Neural cell (in vitro differentiated cells): ENCODE measurements around the gene EFCC1. TPM values are rescaled to one million over a fixed set of nuclear protein-coding genes. Genes with fewer than 3 reads are reported as not detected.

Experiments
- H2AFZ ChIP-seq: fragments of 200-600, 300-800 bp; sonication (generic), shearing (Covaris generic); 2 replicates; pipeline ENCODE4 v1.6.0; 2014; ENCODE audit warnings: low read depth, mild to moderate bottlenecking, antibody characterized with exemption, low read length, moderate library complexity
- H3F3A ChIP-seq: fragments of 200-600 bp; shearing (Covaris generic); 2 replicates; pipeline ENCODE4 v1.6.1; 2016; ENCODE audit warnings: mild to moderate bottlenecking, moderate library complexity, mixed read lengths, antibody characterized with exemption, low read length; ENCODE audit not compliant: insufficient read depth, poor library complexity, severe bottlenecking
- H3K27ac ChIP-seq: fragments of 200-600, 300-800 bp; sonication (generic), shearing (Covaris generic); 2 replicates; pipeline ENCODE4 v1.5.1; 2014; ENCODE audit warnings: mild to moderate bottlenecking, low read length, moderate library complexity
- H3K27me3 ChIP-seq: fragments of 300-800, 200-600 bp; sonication (generic), shearing (Covaris generic); 2 replicates; pipeline ENCODE4 v1.6.0; 2014; ENCODE audit warnings: mild to moderate bottlenecking, low read depth, low read length, moderate library complexity; ENCODE audit not compliant: insufficient read depth
- H3K36me3 ChIP-seq: fragments of 300-800, 200-600 bp; sonication (generic), shearing (Covaris generic); 2 replicates; pipeline ENCODE4 v1.5.1; 2014; ENCODE audit warnings: mild to moderate bottlenecking, antibody characterized with exemption, low read length, moderate library complexity; ENCODE audit not compliant: insufficient read depth
- H3K4me2 ChIP-seq: fragments of 300-800, 200-600 bp; sonication (generic), shearing (Covaris generic); 2 replicates; pipeline ENCODE4 v1.6.0; 2014; ENCODE audit warnings: mild to moderate bottlenecking, low read length
- H3K4me3 ChIP-seq: fragments of 300-800, 200-600 bp; sonication (generic), shearing (Covaris generic); 2 replicates; pipeline ENCODE4 v1.5.1; 2014; ENCODE audit warnings: mild to moderate bottlenecking, low read length, moderate library complexity
- H3K79me2 ChIP-seq: fragments of 200-600 bp; shearing (Covaris generic); replicated peaks from 2 replicates; pipeline ENCODE4 v1.6.0; 2014; ENCODE audit warnings: mild to moderate bottlenecking, low read length, moderate library complexity; ENCODE audit not compliant: insufficient read depth
- H3K9ac ChIP-seq: fragments of 300-800, 200-600 bp; sonication (generic), shearing (Covaris generic); 2 replicates; pipeline ENCODE4 v1.6.1; 2016; ENCODE audit warnings: mild to moderate bottlenecking, low read length, mixed read lengths
- H3K9me2 ChIP-seq: fragments of 200-600 bp; shearing (Covaris generic); 2 replicates; pipeline ENCODE4 v1.6.1; 2016; ENCODE audit warnings: mild to moderate bottlenecking, low read length, mixed read lengths; ENCODE audit not compliant: insufficient read depth
- H3K9me3 ChIP-seq: fragments of 200-600, 300-800 bp; sonication (generic), shearing (Covaris generic); 2 replicates; pipeline ENCODE4 v1.6.1; 2016; ENCODE audit warnings: mild to moderate bottlenecking, mixed run types, low read length, moderate library complexity, mixed read lengths
- H4K20me1 ChIP-seq: fragments of 200-600 bp; shearing (Covaris generic); 2 replicates; pipeline ENCODE4 v1.6.1; 2016; ENCODE audit warnings: mild to moderate bottlenecking, mixed run types; ENCODE audit not compliant: insufficient read depth
- CTCF ChIP-seq: fragments of 450-650 bp; IDR thresholded peaks from 2 replicates; pipeline ENCODE4 v1.5.1; 2014; ENCODE audit warnings: antibody characterized with exemption, mild to moderate bottlenecking, moderate library complexity; ENCODE audit not compliant: poor library complexity, severe bottlenecking
- EP300 ChIP-seq: fragments of 450-650 bp; conservative IDR thresholded peaks from 2 replicates; pipeline ENCODE4 v1.6.1; 2014; ENCODE audit warnings: antibody characterized with exemption, mild to moderate bottlenecking, moderate library complexity; ENCODE audit not compliant: poor library complexity, severe bottlenecking
- EZH2 ChIP-seq: fragments of 200-600, 300-800 bp; shearing (Covaris generic), sonication (generic); IDR thresholded peaks from 2 replicates; pipeline ENCODE4 v1.6.1; 2014; ENCODE audit warnings: antibody characterized with exemption, low read length, borderline replicate concordance, mild to moderate bottlenecking; ENCODE audit not compliant: insufficient read depth, poor library complexity, severe bottlenecking
- MXI1 ChIP-seq: fragments of 450-650 bp; conservative IDR thresholded peaks from 2 replicates; pipeline ENCODE4 v1.6.1; 2014; ENCODE audit warnings: antibody characterized with exemption, mild to moderate bottlenecking; ENCODE audit not compliant: poor library complexity, severe bottlenecking
- POLR2AphosphoS5 ChIP-seq: IDR thresholded peaks from 2 replicates; pipeline ENCODE4 v1.6.1; 2012
- RAD21 ChIP-seq: fragments of 450-650 bp; conservative IDR thresholded peaks from 2 replicates; pipeline ENCODE4 v1.6.1; 2014; ENCODE audit warnings: antibody characterized with exemption, mild to moderate bottlenecking, moderate library complexity
- REST ChIP-seq: IDR thresholded peaks from 2 replicates; pipeline ENCODE4 v1.6.1; 2012; ENCODE audit warnings: borderline replicate concordance
- SMC3 ChIP-seq: fragments of 450-650 bp; conservative IDR thresholded peaks from 2 replicates; pipeline ENCODE4 v1.6.1; 2014; ENCODE audit warnings: antibody characterized with exemption, mild to moderate bottlenecking, moderate library complexity; ENCODE audit not compliant: poor library complexity
- TAF1 ChIP-seq: IDR thresholded peaks from 2 replicates; pipeline ENCODE4 v1.6.1; 2012; ENCODE audit warnings: low read depth
- polyA plus RNA-seq: library from polyadenylated mRNA; depleted of rRNA; stranded (reverse); fragments of >200 nt; gene quantifications from 2 replicates; pipeline ENCODE4 v1.2.3, GENCODE V29; 2014

Gene EFCC1
- polyA plus RNA-seq, 1 donor from 2014 or later = not detected

DNA sequence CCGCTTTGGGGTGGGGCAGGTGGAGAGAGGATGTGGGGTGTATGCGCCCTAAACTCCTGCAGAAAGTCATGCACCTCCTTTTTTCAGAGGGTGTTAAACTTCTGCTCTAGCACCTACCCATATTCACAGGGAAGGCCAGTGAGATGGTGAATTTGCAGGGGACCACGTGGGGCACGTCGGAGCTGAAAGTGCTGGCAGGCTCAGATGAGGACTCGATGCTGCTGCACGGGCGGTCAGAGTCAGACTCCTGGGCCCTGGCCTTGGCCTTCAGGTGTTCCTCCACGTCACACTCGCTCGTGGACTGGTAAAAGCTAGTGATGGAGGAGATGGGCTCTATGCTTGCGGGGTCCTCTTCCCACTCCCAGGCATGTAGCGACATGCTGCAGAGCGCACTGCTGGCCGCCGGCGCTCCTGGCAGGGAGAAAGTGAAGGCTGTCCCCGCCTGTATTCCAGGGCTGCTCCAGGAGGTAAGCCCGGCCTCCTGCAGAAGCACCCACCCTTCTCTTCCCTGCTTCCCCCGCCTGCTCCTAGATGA is 8.1 kb upstream of the EFCC1 start:
- H3K9me3 ChIP-seq = no peaks in the 10 kb centered on the region
- H3K9ac ChIP-seq = peak overlapping the region; percentile 64
- H3K36me3 ChIP-seq = no peaks in the 10 kb centered on the region
- no peaks in the 10 kb centered on the region for H3K79me2 ChIP-seq
- no peaks in the 10 kb centered on the region for H3K27me3 ChIP-seq
- no peak for TF ChIP-seq POLR2AphosphoS5
- TF ChIP-seq REST = no peak
- TF ChIP-seq EZH2 = no peak
- TF ChIP-seq MXI1 = no peak
- TF ChIP-seq SMC3 = no peak
- no peak for TF ChIP-seq EP300
- TF ChIP-seq RAD21 = no peak
- TF ChIP-seq TAF1 = no peak
- no peak for TF ChIP-seq CTCF
- H4K20me1 ChIP-seq = no peaks in the 10 kb centered on the region
- no peaks in the 10 kb centered on the region for H3K9me2 ChIP-seq
- H3K27ac ChIP-seq = peak overlapping the region; percentile 48
- peak overlapping the region; percentile 28 for H3K4me2 ChIP-seq
- no peaks in the 10 kb centered on the region for H3F3A ChIP-seq
- peak overlapping the region; percentile 78 for H2AFZ ChIP-seq
- peak overlapping the region; percentile 74 for H3K4me3 ChIP-seq

DNA sequence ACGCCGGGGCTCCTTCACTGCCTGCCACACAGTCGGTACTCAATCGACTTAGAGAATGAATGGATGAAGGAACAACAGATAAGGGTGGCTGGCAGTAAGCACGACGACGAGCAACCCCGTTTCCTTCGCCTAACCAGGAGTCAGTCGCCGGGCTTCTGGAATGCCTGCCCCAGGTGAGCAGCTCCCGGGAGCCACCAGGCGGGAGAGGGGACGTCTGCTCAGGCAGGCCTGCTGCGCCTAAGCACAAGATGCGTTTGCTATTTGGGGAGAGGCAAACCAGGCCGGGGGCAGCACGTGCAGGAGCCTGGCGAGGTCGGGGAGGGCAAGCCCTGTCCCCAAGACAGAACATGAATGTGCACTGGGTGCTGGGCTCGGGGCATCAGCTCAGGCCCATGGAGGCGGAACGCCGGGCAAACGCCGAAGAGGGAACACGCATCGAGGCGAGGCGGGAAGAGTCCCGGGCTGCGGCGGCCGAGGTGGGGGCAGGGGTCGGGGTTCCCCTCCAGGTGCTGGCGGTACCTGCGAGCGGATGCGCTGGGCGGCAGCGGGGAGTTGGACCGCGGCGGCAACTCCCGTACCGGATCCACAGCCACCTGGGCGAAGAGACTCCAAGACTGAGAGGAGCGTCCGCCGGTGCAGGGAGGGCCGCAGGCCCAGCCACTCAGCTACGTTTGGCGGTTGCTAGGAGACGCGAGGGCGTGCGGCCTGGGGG is 7.5 kb upstream of the EFCC1 start, which contains the start of gene CFAP92:
CFAP92 (minus strand) TSS at position 616 of the 712 bp plus-strand sequence. CDS start 772 bp downstream, outside the sequence.
- no peaks in the 10 kb centered on the region for H3K79me2 ChIP-seq
- H4K20me1 ChIP-seq = no peaks in the 10 kb centered on the region
- no peaks in the 10 kb centered on the region for H3K9me3 ChIP-seq
- H3K27me3 ChIP-seq = no peaks in the 10 kb centered on the region
- no peaks in the 10 kb centered on the region for H3F3A ChIP-seq
- H3K27ac ChIP-seq = peak within 1 kb of the TSS; percentile 48
- H3K36me3 ChIP-seq = no peaks in the 10 kb centered on the region
- no peaks in the 10 kb centered on the region for H3K9me2 ChIP-seq
- peak within 1 kb of the TSS; percentile 71 for H3K4me2 ChIP-seq
- TF ChIP-seq EZH2 (no peak), SMC3 (no peak), POLR2AphosphoS5 (peak; percentile 78), MXI1 (peak; percentile 68), RAD21 (no peak), TAF1 (no peak), EP300 (peak; percentile 11), CTCF (peak; percentile 18), REST (no peak)
- peak within 1 kb of the TSS; percentile 78 for H2AFZ ChIP-seq
- peak within 1 kb of the TSS; percentile 74 for H3K4me3 ChIP-seq
- peak within 1 kb of the TSS; percentile 64 for H3K9ac ChIP-seq
